OCI-M2 (cell line): Measurements from ENCODE around the gene HCCS.
"Not testable (repeated sequence)": the region's sequence is repeated elsewhere in the genome, so short reads cannot be mapped to it uniquely, and the experiment has no call there.

Experiments used
- DNase-seq: peaks from one replicate; lab custom pipeline; 2025; ENCODE audit not compliant: unreplicated experiment; lab: John Stamatoyannopoulos, UW

Gene HCCS

DNA sequence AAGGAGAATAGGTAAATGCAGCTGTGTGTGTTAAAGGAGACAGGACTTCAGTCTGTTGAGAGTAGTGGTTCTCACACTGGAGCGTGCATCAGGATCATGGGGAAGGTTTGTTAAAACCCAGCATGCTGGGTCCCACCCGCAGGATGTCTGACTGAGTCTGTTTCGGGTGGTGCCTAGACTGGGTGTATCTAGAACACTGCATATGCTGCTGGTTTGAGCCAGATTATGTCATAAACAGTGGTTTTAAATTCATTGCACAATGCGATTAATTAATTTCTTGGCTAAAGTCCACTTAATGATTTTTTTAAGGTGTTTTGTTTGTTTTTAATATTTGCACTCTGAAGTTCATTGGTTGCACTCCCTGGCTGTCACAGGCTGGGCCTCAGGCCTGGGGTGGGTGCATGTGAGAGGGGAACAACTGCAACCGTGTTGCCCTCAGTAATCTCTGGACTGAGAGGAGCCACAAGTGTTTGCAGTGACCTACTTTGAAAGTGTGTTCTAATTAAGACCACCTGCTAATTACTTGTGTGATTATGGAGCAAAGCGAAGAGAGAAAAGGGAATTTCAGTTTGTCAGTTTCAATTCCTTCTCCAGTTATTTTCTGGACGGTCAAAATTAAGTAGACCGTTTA, 8.3 kb downstream of the HCCS start:
- DNase-seq = no peak

DNA sequence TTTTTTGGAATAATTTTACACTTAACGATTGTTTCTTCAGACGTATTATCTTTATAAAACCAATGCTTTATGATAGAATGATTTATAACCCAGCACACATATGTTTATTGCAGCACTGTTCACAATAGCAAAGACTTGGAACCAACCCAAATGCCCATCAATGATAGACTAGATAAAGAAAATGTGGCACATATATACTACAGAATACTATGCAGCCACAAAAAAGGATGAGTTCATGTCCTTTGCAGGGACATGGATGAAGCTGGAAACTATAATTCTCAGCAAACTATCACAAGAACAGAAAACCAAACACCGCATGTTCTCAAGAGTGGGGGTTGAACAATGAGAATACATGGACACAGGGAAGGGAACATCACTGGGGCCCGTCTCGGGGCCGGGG, 12.0 kb downstream of the HCCS start:
- DNase-seq = not testable (repeated sequence)

DNA sequence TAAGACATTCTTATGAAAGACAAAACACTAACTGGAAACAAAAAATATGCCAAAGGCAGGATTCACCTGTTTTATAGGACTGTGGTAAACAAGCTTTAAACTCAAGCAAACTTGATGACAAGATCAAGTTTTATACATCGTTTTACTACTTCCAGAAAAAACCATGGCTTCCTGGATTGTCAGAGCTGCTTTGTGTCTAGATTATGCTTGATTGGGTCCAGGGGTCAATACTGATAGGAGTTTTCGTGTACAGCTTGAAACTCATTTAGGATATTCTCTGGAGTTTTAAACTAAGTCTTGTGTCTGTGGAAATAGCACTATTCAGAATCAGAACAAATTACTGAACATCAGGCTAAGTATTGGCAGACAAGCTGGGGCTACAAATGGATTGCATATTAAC, 13.0 kb downstream of the HCCS start:
- DNase-seq = no peak

DNA sequence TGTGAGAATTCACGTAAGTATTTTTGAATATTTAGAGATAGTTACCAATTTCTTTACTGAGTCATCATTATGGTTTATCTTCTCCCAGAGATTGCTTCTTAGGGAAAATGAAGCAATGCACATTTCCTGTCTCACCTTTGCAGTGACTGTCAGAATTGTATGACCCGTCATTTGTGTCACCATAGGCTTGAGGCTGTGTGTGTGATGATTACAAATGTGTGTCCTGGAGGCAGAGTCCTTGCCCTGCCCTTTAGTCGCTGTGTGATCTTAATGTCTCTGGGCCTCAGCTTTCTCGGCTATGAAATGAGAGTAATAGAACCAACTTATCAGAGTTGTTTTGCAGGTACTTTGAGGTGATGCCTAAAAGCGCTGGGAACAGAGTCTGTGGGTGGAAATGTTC, 13.9 kb downstream of the HCCS start:
- no peak for DNase-seq

DNA sequence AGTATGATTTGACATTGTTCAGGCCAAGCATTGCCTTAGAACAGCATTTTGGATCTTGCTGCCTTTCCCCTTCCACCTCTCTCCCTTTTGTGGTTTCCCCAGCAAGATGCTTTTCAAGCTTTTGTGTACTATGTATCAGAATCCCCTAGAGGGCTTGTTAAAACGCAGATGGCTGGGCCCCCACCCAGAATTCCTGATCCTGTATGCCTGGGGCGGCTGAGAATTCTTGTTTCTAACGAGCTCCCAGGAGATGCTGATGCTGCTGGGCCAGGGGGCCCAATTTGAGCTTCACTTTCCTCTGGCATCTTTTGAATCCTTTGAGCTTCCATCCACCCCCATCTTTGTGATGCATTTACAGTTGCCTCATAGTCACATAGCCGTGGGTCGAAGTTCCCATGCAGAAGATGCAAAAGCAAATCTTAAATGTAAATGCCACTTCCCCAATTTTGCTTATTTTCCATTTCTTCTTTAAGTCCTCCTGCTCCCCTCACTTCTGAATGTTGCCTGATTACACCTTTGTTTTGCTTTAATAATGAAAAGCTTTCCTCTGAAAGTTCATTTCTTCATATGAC, 18.5 kb downstream of the HCCS start:
- DNase-seq = no peak

DNA sequence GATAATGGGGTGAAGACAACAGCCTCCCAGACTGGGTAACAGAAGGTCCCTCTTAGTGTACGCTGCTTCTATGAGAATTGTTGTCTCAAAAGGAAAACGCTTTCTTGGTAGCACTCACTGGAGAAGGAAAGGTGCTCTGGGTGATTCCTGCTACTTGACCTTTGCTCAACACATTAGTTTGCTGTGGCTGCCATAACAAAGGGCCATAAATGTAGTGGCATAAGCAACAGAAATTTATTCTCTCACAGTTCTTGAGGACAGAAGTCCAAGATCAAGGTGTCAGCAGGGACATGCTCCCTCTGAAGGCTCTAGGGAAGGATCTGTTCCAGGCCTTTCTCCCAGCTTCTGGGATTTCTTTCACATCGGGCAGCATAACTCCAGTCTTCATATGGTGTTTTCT, 19.0 kb downstream of the HCCS start:
- no peak for DNase-seq

DNA sequence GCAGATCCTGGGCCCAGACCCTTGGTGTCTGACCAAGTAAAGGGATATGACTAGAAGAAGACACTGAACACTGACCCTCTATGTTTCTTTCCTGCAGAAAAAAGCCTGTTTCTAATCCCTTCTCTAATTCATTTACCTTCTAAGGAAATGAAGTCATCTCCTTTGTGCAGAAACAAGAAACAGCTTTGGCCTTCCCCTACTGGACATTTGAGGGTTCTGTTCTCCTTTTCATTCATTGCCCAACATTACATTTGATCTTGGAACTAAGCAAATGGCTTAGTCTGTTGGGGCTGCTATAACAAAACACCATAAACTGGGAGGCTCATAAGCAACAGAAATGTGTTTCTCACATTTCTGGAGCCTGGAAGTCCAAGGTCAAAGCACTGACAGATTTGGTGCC, 20.0 kb downstream of the HCCS start:
- no peak for DNase-seq

DNA sequence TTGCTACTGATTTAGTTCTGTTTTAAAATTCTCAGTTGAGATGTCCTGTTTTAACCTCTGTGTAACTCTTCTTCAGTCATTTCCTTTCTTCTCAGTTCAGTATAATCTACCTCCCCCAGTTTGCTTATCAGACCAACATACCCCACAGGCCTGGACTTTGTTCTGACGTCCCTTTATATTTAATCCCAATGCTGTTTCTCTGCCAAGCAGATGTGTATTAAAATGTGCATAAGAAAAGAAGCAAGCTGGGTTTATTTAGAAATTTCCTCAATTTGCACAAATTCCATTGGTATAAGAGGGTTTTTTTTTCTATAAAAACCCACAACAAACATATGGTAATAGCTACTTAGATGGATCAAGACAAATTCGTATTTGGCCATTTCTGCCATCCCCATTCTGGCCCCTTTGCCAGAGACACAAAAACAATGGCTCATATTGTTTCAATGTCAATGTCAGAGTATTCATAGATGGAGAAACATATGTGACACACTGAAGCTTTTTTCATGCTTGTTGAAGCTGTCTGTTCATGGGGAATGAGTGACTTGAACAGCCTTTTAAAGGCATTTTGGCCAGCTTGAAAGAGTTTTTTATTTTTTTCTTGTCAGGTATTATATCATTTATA, 24.5 kb downstream of the HCCS start:
- no peak for DNase-seq

DNA sequence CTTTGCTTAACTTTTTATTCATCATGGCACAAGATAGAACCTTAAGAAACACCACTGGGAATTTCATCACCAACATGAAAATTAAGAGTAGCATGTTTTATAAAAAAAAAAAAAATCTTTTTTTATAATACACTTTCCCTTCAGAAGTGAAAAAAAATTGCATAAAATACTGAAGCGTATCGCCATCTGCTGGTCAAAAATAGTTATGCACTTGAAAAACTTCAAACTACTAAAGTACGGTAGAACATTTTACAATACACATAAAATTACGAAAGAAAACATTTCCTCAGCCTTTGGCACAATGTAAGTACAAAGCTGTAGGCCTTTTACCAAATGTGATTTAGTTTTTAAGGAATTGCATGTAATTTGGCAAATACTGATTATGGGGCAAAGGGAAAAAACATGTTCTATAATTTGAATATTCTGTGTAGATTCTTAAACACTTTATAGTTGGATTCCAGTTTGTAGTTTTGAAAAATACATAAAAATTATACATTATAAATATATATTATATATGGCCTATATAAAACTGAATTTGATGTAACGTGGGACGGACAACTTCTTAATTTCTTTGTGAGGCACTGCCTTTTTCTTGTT, 26.5 kb downstream of the HCCS start:
- DNase-seq = no peak

DNA sequence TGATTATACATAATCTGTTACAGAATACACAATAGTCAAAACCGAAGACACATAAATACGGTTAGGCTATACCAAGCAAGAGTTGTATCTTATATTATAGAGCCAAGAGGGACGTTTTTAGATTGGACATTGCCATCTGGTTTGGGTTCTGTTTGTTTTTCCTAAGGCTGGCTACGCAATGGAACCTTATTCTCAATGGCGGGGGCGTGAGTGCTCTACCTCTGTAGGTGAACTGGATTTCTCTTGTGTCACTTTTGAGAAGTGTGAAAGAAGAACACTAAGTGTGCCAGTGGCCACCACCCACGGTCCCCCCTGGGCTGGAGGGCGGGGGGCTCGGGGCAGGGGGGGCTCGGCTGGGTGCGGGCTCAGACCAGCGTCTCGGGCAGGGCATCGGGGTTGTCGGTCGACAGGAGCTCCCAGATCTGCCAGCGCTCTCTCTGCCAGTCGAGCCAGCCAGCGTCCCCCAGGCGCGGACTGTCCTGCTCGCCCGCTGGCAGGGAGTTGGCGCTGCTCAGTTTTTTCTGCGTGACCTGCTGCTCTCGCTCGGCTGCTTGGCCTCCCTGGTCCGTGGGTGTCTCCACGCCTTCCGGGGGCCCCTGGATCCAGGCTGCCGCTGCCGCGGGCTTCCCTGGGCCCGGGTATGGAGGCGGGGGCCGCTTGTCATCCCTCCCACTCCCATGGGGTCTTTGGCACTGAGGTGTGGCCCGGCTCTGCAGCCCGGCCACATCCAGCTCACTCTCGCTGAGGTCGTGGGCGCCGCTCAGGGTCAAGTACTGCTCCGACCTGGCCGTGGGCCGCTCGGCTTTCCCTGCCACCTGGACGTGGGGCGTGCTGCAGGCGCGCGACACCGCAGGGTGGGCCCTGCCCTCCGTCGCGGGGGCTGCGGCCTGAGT, 27.6 kb downstream of the HCCS start:
- DNase-seq = no peak

DNA sequence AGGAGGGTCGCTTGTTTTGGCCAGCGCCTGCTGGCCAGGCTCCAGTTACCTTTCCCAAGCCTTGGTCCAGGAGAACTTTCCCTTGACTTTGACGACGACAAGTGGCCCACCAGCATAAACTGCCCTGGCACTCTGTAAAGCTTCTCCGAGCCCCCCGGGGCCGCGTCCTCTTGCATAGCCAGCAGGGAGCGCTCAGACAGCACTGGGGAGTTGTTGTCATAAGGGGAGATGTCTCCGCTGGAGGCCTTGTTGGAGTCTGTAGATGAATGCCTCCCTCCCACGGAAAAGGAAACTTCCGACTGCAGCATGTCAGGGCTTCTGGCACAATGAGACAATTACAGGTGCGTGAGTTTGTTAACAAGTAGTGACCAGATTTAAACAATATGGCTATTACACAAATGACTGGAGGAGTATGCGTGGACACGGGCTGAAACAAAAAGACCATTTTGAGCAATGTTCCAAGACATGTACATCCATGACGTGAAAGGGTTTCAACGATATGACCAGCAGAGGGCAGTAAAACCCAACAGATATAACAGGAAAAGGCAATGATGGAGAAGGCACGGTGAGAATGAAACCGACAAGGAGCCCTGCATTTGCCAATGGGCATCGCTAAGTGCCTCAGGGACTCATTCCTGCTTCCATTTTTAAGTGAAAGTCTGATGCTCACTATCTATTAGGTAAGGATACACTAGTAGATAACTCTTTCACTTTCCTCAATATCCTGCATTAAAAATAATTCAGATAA, 33.0 kb downstream of the HCCS start:
- no peak for DNase-seq

DNA sequence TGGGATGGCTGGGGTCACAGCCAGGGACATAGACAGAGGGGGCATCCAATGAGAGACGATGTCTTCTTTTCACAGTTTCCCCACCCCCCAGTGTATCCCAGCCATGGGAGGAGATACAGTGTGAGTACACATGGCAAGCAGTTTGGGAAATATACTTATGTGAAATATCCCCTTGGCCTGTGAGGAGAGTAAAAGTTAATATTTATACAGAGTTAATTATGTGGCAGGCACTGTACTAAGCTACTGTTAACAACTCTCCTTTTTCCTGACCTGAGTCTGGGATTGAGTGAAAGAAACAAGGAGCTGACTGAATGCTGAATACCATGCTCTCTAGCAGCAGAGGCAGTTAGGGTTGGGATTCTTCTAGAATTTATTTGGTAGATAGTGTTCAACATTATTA, 35.3 kb downstream of the HCCS start:
- no peak for DNase-seq

DNA sequence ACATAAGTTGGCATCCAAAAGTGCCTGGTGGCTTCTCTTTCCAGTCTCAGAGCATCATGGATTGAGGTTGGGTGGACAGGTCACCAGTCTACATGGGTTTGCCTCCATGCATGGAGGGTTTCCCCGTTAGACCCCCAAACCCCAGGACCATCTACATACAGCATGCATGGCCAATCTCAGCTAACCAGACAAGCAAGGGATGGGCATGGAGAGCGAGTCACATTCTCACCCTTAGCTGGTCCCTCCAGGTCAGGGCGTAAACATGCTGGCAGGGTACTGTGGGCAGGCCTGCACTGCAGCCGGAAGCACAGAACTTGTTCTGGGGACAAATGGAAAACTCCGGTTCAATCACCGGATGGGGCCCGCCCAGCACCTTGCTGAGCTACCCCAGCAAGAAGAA, 37.3 kb downstream of the HCCS start:
- DNase-seq = no peak

DNA sequence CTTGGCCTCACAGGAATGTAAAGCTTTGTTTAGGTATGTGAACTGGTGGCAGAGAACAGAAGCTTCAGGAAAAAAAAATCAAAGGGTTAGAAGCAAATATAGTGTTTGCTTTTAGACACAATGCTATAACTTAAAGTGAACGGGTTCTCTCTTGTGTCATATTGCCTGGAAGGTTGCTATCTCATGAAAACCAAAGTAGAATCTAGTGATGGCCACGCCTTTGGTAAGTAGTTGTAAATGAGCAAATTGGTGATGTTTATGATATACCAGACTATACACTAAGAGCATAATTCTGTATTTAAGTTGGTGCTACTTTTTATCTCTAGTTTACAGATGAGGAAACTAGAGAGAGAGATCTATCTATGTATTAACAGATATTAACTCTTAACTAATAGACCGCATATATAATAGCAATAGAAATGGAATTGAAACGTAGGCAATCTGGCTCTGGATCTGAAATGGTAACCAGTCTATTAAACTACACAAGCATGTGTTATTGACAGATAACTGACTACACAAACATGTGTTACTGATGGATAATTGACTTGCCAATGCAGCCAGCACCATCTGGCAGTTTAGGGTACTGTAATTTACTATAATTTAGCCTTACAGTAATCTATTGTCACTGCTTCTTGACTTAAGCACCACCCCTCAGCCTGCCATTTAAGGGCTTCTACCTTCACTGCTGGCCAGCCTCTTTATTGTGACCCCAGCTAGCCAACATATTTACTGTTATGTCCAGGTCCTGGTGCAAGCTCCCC, 40.8 kb downstream of the HCCS start:
- no peak for DNase-seq

DNA sequence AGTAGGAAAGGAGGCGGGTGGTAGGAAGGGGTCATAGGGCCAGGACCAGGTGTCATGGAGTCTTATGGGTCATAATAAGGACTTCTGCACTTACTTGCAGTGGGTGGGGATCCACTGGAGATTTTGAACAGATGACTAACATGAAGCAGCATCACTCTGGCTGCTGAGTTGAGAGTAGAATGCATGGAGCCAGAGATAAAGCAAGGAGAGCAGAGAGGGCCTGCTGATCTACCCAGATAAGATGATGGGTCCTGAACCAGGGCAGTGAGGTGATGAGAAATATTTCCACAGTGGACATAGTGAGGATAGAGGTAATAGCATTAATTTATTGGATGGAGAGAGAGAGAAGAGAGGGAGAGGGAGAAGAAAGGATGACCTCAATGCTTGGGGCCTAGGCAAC, 48.0 kb downstream of the HCCS start:
- no peak for DNase-seq

DNA sequence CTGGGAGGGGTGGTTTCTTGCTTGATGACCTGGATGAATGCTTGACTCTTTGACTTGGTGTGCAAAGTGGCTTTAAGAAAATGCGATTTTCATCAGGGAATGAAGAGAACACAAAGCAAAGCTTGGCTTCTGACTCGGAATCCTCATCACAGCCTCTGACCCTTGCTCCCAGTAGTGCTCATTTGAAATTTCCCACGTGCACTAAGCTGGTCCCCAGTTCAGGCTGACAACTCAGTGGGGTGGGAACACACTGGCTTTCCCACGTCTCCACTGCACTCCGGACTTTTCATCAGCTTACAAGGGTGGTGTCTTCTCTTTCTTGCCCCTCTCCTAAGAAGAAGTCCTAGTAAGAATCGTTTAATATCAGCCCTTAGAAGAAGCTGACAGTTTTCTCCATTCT, 53.3 kb downstream of the HCCS start:
- no peak for DNase-seq

DNA sequence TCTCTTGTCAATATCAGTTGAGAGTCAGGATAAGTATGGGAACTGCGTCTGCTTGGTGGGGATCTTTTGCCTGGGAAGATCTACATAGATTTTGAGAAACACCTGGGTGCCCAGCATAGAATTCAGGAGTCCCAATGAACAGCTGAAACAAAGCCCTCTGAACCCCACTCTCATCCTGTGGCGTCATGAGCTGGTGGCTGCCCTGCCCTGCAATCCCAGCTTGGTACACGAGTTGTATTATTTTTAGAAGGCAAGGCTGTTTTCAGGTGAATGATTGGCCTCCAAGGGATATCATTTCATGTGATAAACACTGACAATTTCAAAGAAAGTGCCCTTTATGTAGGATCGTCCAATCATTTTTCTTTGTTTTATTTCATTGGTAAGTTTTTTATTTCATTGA, 60.8 kb downstream of the HCCS start:
- DNase-seq = no peak

DNA sequence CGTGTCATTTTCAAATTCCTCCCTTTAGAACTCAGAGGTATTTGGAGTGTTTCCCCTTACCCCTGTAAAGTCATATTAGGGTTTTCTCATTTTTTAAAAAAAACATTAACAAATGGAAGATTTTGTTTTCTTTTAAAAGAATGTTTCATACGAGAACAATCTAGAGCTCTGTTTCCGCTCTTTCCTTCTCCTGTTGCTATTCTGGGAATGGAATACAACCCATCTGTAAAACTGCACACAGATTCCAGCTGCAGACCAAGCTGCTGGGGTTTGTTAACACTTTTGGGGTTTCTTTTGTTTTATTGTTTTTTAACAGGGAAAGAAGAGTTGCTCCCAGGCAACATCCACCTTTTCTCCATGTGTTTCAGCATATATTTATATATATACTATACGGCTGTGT, 61.3 kb downstream of the HCCS start:
- no peak for DNase-seq
